NCI-H524 treated with DMSO at 0.1 percent for 48 hours (cell line): ENCODE measurements around the gene TRPC6.
"Not testable (repeated sequence)": the region's sequence is repeated elsewhere in the genome, so short reads cannot be mapped to it uniquely, and the experiment has no call there.

ENCODE experiments used
- DNase-seq: peaks from one replicate; lab custom pipeline; 2025; lab: John Stamatoyannopoulos, UW

TRPC6 gene

DNA sequence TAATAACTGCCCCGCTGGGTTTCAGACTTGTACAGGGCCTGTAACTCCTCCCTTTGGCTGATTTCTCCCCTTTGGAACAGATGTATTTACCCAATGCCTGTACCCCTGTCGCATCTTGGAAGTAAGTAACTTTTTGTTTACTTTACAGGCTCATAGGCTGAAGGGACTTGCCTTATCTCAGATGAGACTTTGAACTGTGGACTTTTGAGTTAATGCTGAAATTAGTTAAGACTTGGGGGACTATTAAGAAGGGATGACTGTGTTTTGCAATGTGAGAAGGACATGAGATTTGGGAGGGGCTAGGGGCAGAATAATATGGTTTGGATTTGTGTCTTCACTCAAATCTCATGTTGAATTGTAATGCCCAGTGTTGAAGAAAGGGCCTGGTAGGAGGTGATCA, 62.0 kb downstream of the TRPC6 start:
- no peak for DNase-seq

DNA sequence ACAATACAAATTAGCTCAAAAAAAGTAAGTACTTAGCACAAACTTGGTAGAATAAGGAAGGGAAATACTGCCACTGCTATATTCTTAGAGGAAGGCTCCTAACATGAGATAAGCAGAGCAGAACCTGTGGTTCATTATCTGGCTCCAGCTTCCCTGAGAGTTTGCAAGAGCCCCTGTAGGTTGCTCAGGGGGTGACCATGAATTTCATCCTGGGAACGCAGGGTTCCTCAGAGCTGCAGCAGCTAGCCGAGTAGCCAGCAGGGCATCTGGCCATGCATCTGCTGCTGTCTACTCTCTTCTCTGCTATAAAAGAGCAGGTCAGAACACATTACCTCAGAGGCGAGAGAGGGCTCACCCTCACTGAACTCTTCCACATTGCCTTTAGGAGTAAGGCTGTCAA, 67.3 kb downstream of the TRPC6 start:
- DNase-seq, result no peak

DNA sequence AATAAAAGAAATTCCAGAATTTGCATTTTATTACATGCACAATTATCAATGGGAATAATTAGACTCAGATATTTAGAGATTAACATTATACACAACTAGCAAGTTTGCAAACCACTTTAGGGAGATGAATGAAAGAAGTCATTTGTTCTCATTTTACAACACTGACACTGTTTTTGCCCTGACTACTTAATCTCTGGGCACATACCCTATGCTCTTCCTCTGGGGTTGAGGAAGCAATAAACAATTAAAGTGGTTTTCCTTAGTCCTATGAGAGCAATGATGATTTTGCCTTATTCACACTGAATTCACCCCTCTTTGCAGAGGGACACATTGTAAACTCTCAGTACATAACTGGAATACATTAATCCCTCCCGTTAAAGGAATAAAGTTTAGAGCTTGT, 72.7 kb downstream of the TRPC6 start:
- no peak for DNase-seq

DNA sequence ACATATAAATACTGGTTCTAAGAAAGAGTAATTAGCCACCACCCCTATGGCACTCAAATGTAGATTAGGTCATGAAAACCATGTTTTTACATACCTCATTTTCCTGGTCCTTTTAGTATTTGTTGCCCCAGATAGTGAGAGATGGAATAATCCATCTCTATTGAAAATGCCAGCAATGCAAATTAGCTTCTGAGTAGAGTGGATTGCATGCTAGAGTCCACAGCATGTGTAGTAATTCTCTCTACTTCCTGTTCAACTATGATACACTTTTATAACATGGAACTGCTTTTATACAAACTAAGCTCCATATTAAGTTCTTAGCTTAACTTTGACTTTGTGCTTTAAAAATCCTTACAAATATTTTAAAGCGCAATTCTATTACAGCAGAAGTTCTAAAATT, 73.2 kb downstream of the TRPC6 start:
- no peak for DNase-seq

DNA sequence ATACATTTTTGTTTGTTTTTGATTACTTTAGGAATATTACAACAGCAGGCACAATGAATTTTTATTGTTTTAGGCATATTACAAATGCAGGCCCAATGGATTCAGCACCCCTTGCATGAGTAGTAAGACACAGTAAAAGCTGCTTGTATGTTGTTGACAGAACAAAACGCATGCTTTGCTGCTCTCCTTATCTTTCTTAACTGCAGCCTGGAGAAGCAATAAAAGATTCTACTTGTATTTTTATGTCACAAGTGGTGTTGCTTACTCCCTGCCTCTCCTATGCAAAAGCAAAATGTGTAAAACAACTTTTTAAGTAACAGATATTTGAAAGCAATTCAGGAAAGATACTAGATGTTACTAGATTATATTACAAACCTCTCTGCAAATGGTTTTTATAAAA, 73.9 kb downstream of the TRPC6 start:
- no peak for DNase-seq

DNA sequence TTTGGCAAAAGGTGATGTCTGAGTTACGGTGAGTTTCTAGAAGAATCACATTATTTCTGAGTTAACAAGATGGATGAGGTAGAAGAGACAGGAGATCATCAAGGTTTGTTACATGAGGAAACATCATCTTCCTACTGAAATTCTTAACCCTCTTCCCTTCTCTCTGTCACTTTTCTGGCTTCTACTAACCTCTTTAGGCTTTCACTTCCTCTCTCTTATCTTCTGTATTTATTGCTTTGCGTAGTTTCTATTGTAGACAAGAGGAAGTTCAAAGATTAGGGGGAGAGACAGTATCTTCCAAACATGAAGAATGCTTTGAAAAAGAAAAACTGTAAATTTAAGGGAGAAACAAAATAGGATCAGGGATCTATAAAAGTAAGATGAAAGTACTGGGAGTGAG, 75.4 kb downstream of the TRPC6 start:
- DNase-seq, result no peak

DNA sequence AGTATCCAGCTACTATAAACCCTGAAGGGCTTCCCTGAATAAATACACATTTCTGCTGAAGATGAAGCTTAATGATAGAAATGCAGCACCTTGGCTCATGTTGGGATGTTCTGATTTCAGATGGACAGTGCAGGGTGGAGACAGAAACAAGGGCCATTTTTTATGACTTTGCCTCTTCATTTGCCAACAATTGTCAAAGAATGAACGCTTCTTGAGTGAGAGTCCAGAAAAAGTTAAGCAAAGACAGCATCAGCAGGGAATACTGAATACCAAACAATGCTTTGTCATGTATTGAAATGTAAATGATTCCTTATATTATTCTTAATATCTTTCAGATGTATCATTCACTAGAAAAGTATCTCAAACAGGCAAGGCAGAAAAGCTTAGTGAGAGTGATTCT, 84.9 kb downstream of the TRPC6 start:
- DNase-seq, result no peak

DNA sequence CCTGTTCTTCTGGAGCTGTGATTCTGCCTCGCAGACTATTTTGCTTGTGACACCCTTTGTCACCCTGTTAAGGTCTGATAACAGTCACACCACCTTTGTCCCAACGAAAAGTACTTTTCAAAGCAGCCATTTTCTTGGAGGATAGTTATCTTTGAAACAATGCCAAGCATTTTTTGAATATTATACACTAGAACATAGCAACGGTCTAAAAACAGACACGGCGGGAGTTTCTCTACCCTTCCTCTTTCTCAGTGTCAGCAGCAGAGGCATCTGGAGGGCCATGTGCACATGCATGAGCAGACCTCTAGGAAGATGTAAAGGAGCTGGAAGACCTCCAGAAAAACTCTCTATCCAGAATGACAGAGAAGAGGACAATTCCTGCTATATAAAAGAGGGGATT, 86.5 kb downstream of the TRPC6 start:
- DNase-seq, result no peak

DNA sequence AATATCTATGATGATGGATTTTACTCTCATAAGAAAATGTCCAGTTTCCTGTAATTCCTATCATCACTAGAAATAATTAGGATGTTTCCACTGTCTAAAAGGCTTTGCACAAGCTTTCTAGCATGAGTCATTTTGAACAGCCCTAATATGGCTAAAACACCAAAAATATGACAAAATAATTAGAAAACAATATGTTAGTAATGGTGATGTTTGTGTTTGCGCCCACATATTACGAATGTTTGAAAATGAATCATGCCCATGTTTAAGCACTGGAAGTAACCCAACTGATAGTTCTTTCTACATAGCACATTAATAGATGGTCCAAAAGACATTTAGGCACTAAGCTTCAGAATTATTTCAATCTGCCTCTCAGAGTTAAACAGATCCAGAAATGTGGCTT, 96.0 kb downstream of the TRPC6 start:
- no peak for DNase-seq

DNA sequence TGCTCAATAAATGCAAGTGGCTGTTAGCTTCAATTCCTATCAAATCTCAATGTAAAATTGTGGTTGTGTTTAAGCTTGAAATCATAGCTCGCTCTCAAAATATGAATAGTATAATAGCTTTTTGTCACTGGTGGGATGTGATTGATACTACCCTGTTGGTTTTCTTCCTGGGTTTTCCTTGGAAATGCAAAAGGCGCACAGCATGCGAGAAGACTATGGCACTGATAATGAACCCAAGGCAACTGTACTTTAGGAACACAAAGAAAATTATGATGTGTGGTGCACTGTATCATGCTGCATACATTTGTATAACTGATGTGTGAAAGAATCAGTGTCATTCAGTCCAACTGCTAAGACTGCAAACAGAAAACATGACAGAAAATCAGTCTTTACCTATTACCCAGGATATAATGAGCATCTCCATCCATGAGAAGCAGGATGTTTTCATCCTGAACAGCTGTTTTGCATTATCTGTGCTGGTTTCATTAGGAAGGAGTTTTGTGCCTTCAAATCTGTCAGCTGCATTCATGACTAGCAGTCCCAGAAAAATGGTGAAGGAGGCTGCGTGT, 101.2 kb downstream of the TRPC6 start:
- no peak for DNase-seq

DNA sequence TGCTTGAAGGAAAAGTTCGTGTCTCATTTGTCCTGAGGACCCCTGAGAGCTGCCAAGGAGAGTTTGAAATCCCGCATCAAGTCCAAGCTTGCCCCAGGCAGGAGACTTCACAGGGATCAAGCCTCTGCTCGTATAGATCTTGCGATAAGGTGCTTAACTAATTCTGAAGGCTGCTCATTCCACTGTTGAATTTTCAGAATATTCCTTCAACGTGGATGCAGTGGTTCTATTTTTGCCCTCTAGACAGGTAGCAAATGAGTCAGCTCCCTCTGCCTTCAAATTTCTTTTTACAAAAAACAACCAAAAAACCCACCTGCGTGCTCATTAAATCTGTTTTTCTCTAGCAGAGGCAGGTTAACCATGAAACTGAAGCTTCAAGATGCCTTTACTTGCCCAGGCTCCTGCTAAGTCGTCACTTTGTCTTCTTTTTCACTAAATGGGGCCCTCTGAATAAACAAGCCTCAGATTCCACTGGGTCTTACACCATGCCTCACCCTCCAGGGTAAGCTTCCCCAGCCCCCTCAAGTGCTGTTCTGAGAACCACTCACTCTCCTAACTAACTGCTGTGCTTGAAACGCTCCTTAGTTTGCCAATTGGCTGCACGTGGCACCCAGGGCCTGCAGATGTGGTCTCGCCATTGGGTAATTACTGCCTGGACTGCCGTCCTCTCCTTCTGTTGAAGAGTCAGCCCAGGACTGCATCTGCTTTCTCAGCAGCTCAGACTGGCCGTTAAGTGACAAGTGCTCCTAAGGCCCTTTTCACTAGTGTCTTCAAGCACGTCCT, 105.0 kb downstream of the TRPC6 start:
- DNase-seq, result no peak

DNA sequence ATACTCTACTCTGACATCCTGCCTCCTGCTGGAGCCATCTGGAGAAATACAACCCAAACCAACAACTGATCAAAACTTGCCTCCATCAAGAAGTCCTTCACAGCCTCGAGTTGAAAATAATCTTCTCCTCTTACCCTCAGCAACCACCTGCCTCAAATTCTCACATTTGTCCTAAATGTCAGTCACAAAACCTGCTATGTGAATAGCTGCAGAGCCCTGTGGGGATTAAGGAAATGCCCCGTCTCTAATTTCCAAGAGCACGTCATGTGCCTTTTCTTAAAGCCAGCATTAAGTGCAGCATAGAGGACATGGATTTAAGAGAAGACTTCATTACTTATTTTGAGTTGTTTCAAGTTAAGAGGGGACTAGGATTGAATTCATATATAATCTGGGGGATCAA, 105.9 kb downstream of the TRPC6 start:
- no peak for DNase-seq

DNA sequence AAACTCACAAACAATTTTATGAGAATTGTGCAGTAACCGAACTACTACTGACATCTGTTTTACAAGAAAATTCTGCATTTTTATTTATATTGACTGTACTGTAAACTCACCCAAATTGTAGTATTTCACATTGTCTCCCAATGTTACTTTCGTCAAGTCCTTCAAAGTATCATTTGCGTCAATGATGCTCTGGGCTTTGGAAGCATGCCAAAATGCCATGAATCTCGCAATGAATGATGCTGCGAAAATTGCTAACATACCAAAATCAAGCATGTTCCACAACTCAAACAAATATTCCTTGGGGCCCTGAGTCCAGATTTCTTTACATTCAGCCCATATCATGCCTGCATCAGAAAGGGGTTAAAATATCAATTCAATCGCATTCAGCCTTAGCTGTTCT, 107.6 kb downstream of the TRPC6 start:
- no peak for DNase-seq

DNA sequence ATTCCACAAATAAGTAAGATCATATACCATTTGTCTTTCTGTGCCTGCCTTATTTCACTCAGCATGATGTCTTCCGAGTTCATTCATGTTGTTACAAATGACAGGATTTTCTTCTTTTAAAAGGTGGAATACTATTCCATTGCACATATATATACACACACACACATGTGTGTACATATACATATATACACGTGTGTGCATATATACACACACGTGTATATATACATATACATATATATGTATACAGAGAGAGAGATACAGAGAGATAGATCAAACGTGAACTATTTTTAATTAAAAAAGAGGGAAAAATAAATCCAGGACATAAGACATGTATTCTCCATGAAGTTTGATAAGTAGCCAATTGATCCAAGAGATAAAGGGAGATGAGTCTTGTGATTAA, 108.1 kb downstream of the TRPC6 start:
- DNase-seq, result no peak

DNA sequence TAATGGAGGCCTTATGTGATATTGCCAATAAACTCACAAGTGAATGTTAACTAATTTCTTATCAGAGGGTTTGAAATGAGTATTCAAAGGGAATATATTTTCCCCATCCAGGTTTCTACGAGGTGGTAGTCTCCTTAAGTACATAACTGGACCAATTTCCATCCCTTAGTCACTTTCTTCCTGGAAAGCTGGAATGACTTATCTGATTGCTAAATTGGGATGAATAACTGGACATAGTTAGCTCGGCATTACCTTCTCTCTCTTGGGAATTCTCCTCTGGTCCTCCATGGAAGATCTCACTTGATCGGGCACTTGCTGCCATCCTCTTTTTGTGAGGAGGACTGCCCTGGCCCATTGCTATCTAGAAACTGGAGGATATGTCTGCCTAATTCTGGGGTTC, 109.1 kb downstream of the TRPC6 start:
- DNase-seq, result no peak

DNA sequence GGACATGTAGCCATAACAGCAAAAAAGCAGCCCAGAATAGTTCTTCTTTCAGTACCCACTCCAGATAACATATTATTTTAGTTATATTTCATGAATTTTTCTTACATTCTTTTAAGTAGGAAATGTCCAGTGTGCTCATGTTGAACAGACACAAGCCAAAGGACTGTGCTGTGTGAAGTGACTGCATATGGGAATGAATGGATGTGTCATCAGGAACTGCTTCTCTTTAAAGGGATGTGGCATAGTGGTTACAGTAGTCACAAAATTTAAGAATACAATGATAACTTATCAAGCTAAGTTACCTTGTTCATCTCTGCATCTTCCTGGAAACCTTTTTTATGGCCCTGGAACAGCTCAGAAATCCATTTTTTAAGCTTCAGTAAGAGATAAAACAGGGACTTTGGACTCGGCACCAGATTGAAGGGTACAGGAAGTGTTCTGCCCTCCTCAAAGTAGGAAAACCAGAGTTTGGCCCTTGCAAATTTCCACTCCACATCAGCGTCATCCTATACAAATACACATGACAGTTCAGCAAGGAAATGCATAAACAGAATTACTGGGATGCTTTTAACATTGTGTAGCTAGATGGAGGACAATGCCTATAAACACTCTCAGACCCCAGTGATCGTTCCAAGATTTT, 112.8 kb downstream of the TRPC6 start:
- no peak for DNase-seq

DNA sequence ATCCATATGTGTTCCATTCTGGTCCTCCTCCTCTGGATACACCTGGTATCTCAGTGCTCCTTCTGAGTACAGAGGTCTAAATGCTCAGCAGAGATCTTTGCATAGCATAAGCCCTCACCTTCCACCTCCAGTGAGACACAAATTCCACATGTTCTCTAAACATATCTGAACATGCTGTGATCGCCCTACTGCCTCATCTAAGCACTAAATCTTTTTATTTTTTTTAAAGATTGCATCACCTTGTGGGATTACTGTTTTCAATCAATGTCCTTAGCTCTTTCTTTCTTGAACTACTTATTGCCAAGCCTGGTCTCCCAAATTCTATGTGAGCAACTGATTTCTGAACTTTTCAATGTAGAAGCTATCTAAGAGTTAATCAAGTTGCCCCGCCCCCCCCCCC, 113.4 kb downstream of the TRPC6 start:
- DNase-seq, result no peak

DNA sequence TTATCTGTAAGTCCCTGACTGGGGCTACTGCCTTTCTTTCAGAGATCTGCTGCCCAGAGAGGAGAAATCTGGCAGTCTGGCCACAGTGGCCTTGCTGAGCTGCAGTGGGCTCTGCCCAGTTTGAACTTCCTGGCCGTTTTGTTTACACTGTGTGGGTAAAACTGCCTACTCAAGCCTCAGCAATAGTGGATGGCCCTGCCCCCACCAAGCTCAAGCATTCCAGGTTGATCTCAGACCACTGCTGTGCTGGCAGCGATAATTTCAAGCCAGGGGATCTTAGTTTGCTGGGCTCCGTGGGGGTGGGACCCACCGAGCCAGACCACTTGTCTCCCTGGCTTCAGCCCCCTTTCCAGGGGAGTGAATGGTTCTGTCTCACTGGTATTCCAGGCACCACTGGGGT, 117.5 kb downstream of the TRPC6 start:
- no peak for DNase-seq

DNA sequence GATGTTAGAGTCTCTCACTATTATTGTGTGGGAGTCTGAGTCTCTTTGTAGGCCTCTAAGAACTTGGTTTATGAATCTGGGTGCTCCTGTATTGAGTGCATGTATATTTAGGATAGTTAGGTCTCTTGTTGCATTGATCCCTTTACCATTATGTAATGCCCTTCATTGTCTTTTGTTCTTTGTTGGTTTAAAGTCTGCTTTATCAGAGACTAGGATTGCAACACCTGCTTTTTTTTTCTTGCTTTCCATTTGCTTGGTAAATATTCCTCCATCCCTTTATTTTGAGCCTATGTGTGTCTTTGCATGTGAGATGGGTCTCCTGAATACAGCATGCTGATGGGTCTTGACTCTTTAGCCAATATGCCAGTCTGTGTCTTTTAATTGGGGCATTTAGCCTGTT, 119.4 kb downstream of the TRPC6 start:
- not testable (repeated sequence) for DNase-seq

DNA sequence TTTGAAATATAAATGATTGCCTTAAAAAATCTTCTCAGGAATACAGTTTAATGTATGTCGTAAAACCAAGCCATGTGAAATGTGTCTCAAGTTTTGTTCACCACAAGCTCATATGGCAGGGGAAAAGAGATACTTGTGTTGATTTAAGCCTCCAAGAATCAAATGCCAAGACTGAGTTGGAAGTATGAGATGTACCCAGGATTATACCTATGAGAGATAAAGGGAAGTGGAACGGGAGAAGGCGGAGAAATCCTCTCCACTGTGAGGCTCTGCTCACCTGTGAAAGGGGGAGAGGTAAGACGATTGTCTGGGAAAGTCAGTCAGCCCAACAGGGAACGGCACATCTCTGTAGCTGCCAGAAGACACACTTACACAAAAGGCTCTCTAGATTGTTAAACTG, 124.8 kb downstream of the TRPC6 start:
- DNase-seq, result no peak

DNA sequence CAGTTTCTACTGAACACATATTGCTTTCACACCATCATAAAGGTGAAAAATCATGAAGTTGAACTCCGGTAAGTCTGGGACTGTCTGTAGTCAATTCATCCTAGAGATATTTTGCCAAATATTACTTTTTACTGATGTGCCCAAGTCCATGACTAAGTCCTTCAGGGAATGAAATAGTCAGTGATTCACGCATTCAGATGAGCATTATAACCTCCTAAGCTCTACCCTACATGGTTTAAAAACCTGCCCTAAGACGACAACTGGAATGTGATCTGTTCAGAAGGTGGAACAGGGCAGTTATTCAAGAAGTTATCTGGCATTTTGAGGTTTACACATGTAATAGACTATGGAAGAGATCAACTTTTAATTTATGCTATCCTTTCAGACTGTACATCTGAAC, 125.6 kb downstream of the TRPC6 start:
- DNase-seq, result no peak

DNA sequence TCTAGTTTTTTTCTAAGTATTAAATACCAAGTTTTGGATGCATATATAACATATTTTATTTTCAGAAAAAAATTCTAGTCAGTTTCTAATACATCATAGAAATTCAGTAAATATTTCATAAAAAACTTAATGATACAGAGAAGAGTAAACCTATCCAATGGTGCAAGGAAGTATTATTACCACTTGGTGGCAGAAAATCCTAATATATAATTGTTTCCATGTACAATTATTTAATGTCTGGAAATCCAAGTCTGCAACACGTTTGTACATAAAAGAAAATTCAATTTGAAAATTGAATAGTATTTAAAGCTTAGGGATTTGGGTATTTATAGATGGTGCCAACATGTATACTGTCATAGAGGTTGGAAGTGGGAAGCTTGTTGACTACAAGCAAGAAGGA, 127.0 kb downstream of the TRPC6 start:
- DNase-seq, result no peak

DNA sequence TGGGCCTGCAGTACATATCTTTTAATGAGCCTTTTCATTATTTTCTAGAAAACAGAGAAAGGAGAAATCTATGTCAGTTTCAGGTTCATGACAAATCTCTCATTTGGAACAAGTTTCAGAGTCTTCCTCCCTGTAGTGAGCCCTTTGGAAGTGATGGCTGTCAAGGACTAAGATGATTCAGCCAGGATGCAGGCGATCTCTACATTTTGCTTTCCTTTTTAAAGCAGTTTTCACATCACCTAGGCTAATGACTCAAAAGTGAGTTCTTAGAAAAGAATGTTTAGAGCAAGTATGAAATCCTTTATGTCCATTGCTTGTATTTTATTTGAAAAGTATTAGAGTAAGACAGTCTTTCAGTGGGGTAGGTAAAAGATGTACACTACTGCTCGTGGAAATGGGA, 130.1 kb downstream of the TRPC6 start:
- DNase-seq, result no peak
